Activated CD8-positive, alpha-beta memory T cell treated with anti-CD3 and anti-CD28 coated beads, Interleukin-2, amount 50 U/mL, for 48 hours (primary cell): ENCODE results near the gene ZNF841.
"Not testable (repeated sequence)": the region's sequence is repeated elsewhere in the genome, so short reads cannot be mapped to it uniquely, and the experiment has no call there.

Experiments
- DNase-seq: peaks from one replicate; pipeline ENCODE4 v3.0.0-alpha.2; 2020

The ZNF841 gene

DNA sequence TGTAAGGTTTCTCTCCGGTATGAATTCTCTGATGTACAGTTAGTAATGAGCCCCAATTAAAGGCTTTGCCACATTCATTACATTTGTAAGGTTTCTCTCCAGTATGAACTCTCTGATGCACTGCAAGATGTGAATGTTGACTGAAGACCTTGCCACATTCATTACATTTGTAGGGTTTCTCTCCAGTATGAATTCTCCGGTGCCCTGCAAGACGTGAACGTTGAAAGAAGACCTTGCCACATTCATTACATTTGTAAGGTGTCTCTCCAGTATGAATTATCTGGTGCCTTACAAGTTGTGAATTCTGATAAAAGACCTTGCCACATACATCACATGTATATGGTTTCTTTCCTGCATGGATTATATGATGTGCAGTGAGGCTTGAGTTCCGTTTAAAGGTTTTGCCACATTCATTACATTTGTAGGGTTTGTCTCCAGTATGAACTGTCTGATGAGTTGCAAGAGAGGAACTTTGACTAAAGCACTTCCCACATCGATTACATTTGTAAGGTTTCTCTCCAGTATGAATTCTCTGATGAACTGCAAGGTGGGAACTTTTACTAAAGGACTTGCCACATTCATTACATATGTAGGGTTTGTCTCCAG is 29.2 kb downstream of the ZNF841 start:
- no peak for DNase-seq

- DNase-seq: no peak
Measured at GRCh38 chr19:52065399-52065798, 30.2 kb downstream of the ZNF841 start.

DNA sequence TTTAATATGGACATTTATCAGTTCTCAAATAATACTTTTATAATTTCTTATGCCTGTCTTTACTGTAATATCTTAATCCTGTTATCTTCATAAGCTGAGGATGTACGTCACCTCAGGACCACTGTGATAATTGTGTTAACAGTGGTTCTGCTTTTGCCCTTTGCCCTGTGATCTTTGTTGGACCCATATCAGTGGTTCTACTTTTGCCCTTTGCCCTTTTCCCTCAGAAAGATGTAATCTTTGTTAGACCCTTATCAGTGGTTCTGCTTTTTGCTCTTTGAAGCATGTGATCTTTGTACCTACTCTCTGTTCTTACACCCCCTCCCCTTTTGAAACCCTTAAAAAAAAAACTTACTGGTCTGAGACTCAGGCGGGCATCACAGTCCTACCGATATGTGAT is 39.1 kb downstream of the ZNF841 start:
- not testable (repeated sequence) for DNase-seq

DNA sequence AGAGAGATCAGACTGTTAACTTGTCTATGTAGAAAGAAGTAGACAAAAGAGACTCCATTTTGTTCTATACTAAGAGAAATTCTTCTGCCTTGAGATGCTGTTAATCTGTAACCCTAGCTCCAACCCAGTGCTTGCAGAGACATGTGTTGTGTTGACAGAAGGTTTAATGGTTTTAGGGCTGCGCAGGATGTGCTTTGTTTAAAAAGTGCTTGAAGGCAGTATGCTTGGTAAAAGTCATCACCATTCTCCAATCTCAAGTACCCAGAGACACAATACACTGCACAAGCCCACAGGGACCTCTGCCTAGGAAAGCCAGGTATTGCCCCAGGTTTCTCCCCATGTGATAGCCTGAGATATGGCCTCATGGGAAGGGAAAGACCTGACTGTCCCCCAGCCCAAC is 43.8 kb downstream of the ZNF841 start:
- not testable (repeated sequence) for DNase-seq

- DNase-seq: peak; percentile 89
Measured at GRCh38 chr19:52048555-52049501, 46.7 kb downstream of the ZNF841 start, which contains the start of gene ZNF432. TSS of gene ZNF432 (minus strand) at chr19:52048838. CDS start at chr19:52046868, 1,970 bp downstream.

DNA sequence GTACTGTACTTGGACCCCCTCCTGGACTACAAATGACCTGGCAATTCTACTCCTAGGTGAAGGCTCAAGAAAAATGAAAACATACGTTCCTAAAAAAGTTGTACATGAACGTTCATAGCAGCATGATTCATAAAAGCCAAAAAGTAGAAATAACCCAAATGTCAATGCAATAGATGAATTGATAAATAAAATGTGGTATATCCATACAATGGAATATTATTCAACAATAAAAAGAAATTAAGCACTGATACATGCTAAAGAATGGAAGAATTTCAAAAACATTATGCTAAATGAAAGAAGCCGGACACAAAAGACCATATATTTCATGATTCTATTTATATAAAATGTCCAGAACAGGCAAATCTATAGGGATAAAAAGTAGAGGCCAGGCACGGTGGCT is 56.4 kb downstream of the ZNF841 start:
- no peak for DNase-seq

- DNase-seq: no peak
Measured at GRCh38 chr19:52034051-52034728, 61.4 kb downstream of the ZNF841 start.

DNA sequence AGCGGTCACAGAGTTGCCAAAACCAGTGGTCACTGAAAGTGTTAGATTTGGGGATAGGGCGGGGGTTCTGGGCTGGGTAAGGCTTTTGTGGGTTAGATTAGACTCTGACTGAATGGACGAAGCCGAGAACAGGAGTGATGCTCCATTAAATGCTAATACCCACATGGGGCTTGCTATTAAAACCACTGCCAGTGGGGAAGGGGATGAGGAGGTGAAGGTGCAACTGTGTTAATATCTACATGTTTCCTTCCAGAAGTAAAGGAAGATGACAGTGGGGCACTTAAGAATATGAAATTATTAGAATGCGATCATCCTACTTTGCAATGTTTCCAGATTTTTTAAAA is 66.8 kb downstream of the ZNF841 start:
- no peak for DNase-seq

GRCh38 chr19:52028027-52028779 is 67.4 kb downstream of the ZNF841 start, which contains the start of gene ZNF614:
TSS of gene ZNF614 (minus strand) at chr19:52028379. CDS start at chr19:52025745, 2,634 bp downstream.
- peak; percentile 91 for DNase-seq

GRCh38 chr19:52026255-52026990 is 69.1 kb downstream of the ZNF841 start:
- DNase-seq: not testable (repeated sequence)

DNA sequence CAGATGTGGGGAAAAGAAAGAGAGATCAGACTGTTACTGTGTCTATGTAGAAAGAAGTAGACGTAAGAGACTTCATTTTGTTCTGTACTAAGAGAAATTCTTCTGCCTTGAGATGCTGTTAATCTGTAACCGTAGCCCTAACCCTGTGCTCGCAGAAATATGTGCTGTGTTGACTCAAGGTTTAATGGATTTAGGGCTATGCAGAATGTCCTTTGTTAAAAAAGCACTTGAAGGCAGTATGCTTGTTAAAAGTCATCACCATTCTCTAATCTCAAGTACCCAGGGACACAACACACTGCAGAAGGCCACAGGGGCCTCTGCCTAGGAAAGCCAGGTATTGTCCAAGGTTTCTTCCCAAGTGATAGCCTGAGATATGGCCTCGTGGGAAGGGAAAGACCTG is 71.1 kb downstream of the ZNF841 start:
- not testable (repeated sequence) for DNase-seq

DNA sequence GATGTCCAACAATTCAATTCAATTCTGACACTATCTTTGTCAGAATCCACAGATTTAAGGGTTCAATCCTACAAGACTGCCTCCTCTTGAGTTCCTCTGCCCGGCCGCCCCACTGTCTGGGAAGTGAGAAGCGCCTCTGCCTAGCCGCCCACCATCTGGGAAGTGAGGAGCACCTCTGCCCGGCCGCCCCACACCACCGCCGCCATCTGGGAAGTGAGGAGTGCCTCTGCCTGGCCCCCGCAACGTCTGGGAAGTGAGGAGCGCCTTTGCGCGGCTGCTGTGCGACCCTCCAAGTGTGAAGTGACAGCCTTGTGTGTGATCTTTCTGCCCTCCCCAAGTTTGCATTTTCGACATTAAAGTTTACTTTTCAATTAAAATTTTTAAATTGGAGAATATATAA is 73.4 kb downstream of the ZNF841 start:
- DNase-seq: no peak

GRCh38 chr19:52020506-52020905 is 75.1 kb downstream of the ZNF841 start:
- no peak for DNase-seq
